ENCODE data around the gene MYO9B. TPM values are rescaled to one million over a fixed set of nuclear protein-coding genes. Genes with fewer than 3 reads are reported as not detected.
"Not testable (repeated sequence)": the region's sequence is repeated elsewhere in the genome, so short reads cannot be mapped to it uniquely, and the experiment has no call there.

Gene MYO9B
- total RNA-seq, 1 experiment from 2014 or later: 74.6 TPM

- no peak for DNase-seq (ENCODE audit: low read depth, low spot score)
- Histone ChIP-seq H3K79me2 (ENCODE audit: insufficient read depth, low read length) (peaks cover 91% of the 10 kb centered on the region), H2AFZ (ENCODE audit: low read depth, low read length, poor library complexity, severe bottlenecking) (no peak overlapping the region), H3K9me3 (ENCODE audit: control insufficient read depth in 1 of 2, insufficient read depth in 1 of 2, low read depth in 1 of 2, low read length in 2 of 2) (no peaks in the 10 kb centered on the region), H3K4me3 (replicated peaks in 1 of 2; ENCODE audit: low read depth in 1 of 2, low read length in 2 of 2) (no peak overlapping the region), H3K9me2 (ENCODE audit: insufficient read depth) (no peaks in the 10 kb centered on the region), H3K36me3 (ENCODE audit: control insufficient read depth in 1 of 2, insufficient read depth in 2 of 2, low read length in 2 of 2) (no peaks in the 10 kb centered on the region; a peak in 1 of 4 replicates), H3K4me1 (ENCODE audit: control insufficient read depth in 1 of 2, insufficient read depth in 2 of 2, low read length in 2 of 2) (peaks cover 9 to 10% of the 10 kb centered on the region in 2 experiments), H3K4me2 (ENCODE audit: low read length) (no peak overlapping the region), H3K9ac (ENCODE audit: low read length) (no peak overlapping the region), H3K27me3 (ENCODE audit: insufficient read depth, low read length) (no peaks in the 10 kb centered on the region), H4K20me1 (ENCODE audit: insufficient read depth) (no peaks in the 10 kb centered on the region), H3K27ac (ENCODE audit: low read depth, low read length) (no peak overlapping the region)
- no peak for ATAC-seq
- CTCF ChIA-PET: no interaction called here
- TF ChIP-seq POLR2AphosphoS5 (IDR thresholded peaks at IDR 0.05; ENCODE audit: low read depth, low read length) (no peak), ZBTB33 (IDR thresholded peaks at IDR 0.05; ENCODE audit: extremely low read depth, insufficient replicate concordance, low read length) (no peak), SP1 (IDR thresholded peaks at IDR 0.05; ENCODE audit: low read depth) (no peak), SIN3A (IDR thresholded peaks at IDR 0.05; ENCODE audit: low read depth) (no peak), CBX3 (IDR thresholded peaks at IDR 0.05; ENCODE audit: low read depth) (no peak), MAX (IDR thresholded peaks at IDR 0.05) (no peak), TCF7L2 (IDR thresholded peaks at IDR 0.05; ENCODE audit: borderline replicate concordance, extremely low read depth, insufficient read depth, insufficient read length) (no peak), RAD21 (IDR thresholded peaks at IDR 0.05; ENCODE audit: low read depth) (no peak), EZH2 (IDR thresholded peaks at IDR 0.05) (no peak), POLR2A (IDR thresholded peaks at IDR 0.05; ENCODE audit: borderline replicate concordance, extremely low read depth, insufficient read depth, insufficient read length) (no peak), YY1 (IDR thresholded peaks at IDR 0.05; ENCODE audit: extremely low read depth, insufficient replicate concordance, low read depth, low read length) (no peak), SRF (IDR thresholded peaks at IDR 0.05; ENCODE audit: low read depth) (no peak)
- RAD21 ChIA-PET (ENCODE audit: low non-redundant PET in 1 of 2, low total read pairs in 2 of 2, uncharacterized antibody in 2 of 2, unreplicated experiment in 2 of 2): no interaction called here
- no TSS peak for BruUV-seq (replicated peaks)
- POLR2A ChIA-PET: no interaction called here
- intact Hi-C loops (cut with micrococcal nuclease): no loop called here
Observed at GRCh38 chr19:17092696-17093095, 17.1 kb downstream of the MYO9B start.

GRCh38 chr19:17094694-17095093 lies 19.1 kb downstream of the MYO9B start:
- H3K4me2 ChIP-seq (ENCODE audit: low read length); POLR2A ChIA-PET: not testable (repeated sequence)

More at GRCh38 chr19:17094694-17095093, 19.1 kb downstream of the MYO9B start:
- H3K79me2 ChIP-seq (ENCODE audit: insufficient read depth, low read length): peaks cover 89% of the 10 kb centered on the region
- intact Hi-C loops (cut with micrococcal nuclease); H3K27me3 ChIP-seq (ENCODE audit: insufficient read depth, low read length); H3K9me2 ChIP-seq (ENCODE audit: insufficient read depth); H3K9me3 ChIP-seq (ENCODE audit: control insufficient read depth in 1 of 2, insufficient read depth in 1 of 2, low read depth in 1 of 2, low read length in 2 of 2); H3K9ac ChIP-seq (ENCODE audit: low read length); H2AFZ ChIP-seq (ENCODE audit: low read depth, low read length, poor library complexity, severe bottlenecking); ATAC-seq; H4K20me1 ChIP-seq (ENCODE audit: insufficient read depth); RAD21 ChIA-PET (ENCODE audit: low non-redundant PET in 1 of 2, low total read pairs in 2 of 2, uncharacterized antibody in 2 of 2, unreplicated experiment in 2 of 2); H3K36me3 ChIP-seq (ENCODE audit: control insufficient read depth in 1 of 2, insufficient read depth in 2 of 2, low read length in 2 of 2); H3K4me3 ChIP-seq (replicated peaks in 1 of 2; ENCODE audit: low read depth in 1 of 2, low read length in 2 of 2); BruUV-seq (replicated peaks); DNase-seq (ENCODE audit: low read depth, low spot score); H3K27ac ChIP-seq (ENCODE audit: low read depth, low read length): not testable (repeated sequence)
- CTCF ChIA-PET: interaction anchor here (0.6 kb wide), 1 partner anchor 67 kb away, joined by 4 read pairs; no protein-coding TSS in a partner anchor
- H3K4me1 ChIP-seq (ENCODE audit: control insufficient read depth in 1 of 2, insufficient read depth in 2 of 2, low read length in 2 of 2): peaks cover 18 to 19% of the 10 kb centered on the region in 2 experiments

Data from HCT116 (cell line).